Vagina (tissue), 2 donors: Measurements from ENCODE around the gene MED12L.

ENCODE experiments used
- CTCF ChIP-seq, 3 experiments: fragments of 450-650 bp in 2 of 3; fragments of 200-600 bp in 1 of 3; sonication (generic) in 1 of 3; IDR thresholded peaks; one replicate each; pipeline ENCODE4 v1.5.1; 2017 to 2019; ENCODE audit warnings: antibody characterized with exemption in 3 of 3, mild to moderate bottlenecking in 2 of 3, moderate library complexity in 2 of 3
- POLR2A ChIP-seq, 2 donors: fragments of 450-650 bp; IDR thresholded peaks; one replicate each; pipeline ENCODE4 v1.6.1; 2017; ENCODE audit warnings: antibody characterized with exemption in 2 of 2, mild to moderate bottlenecking in 2 of 2, moderate library complexity in 2 of 2
- POLR2AphosphoS5 ChIP-seq, 2 donors: sonication (generic); formaldehyde crosslinking; IDR thresholded peaks; one replicate each; pipeline ENCODE4 v1.9.0; 2017; ENCODE audit warnings: antibody characterized with exemption in 2 of 2, mild to moderate bottlenecking in 2 of 2, low read depth in 1 of 2; ENCODE audit not compliant: insufficient read depth in 1 of 2

DNA sequence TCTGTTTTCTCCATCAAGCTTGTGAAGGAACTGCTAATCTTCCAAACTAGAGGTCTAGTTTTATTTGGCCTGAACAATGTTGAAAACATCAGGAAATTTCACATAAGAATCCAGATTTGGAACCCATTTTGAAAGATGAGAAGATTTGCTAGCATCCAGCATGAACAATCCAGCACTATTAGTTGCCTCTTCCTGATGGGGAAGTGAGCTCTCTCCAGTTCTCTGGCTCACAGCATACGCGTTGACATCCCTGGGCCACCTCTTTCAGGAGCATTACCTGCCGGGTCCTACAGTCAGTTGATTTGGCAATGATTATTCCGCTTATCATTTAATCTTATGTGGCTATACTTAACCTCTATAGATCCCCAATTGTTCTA, 220.3 kb downstream of the MED12L start:
- no peak for TF ChIP-seq CTCF (IDR thresholded peaks at IDR 0.05)
- TF ChIP-seq POLR2A (IDR thresholded peaks at IDR 0.05): no peak
- no peak for TF ChIP-seq POLR2AphosphoS5 (IDR thresholded peaks at IDR 0.05; ENCODE audit: insufficient read depth in 1 of 2, low read depth in 1 of 2)
